SIG-M5 (cell line): ENCODE measurements around the gene USF2.

Experiments
- DNase-seq: peaks from one replicate; lab custom pipeline; 2025; lab: John Stamatoyannopoulos, UW

Gene USF2

GRCh38 chr19:35246466-35247092 is 22.2 kb upstream of the USF2 start:
- no peak for DNase-seq

- no peak for DNase-seq
Measured at GRCh38 chr19:35247526-35248309, 21.0 kb upstream of the USF2 start.

GRCh38 chr19:35248310-35249145 is 20.2 kb upstream of the USF2 start, which contains the start of gene LSR:
Gene LSR, plus strand, starts transcription at chr19:35249002. Its CDS starts 21 bp downstream, at chr19:35249023.
- no peak for DNase-seq

- no peak for DNase-seq
Measured at GRCh38 chr19:35249146-35249847, 19.5 kb upstream of the USF2 start.

- DNase-seq: no peak
Measured at GRCh38 chr19:35249848-35250711, 18.7 kb upstream of the USF2 start.

GRCh38 chr19:35251456-35251855 is 17.3 kb upstream of the USF2 start:
- no peak for DNase-seq

GRCh38 chr19:35253316-35254286 is 15.2 kb upstream of the USF2 start:
- no peak for DNase-seq

GRCh38 chr19:35254341-35255297 is 14.1 kb upstream of the USF2 start:
- no peak for DNase-seq

- DNase-seq: no peak
Measured at GRCh38 chr19:35256566-35256965, 12.2 kb upstream of the USF2 start.

- no peak for DNase-seq
Measured at GRCh38 chr19:35257113-35257461, 11.7 kb upstream of the USF2 start.

- DNase-seq: no peak
Measured at GRCh38 chr19:35260694-35261304, 8.0 kb upstream of the USF2 start.

- DNase-seq: no peak
Measured at GRCh38 chr19:35261356-35262100, 7.2 kb upstream of the USF2 start.

GRCh38 chr19:35262101-35262761 is 6.5 kb upstream of the USF2 start:
- DNase-seq: no peak

- no peak for DNase-seq
Measured at GRCh38 chr19:35264268-35265125, 4.3 kb upstream of the USF2 start.

- DNase-seq: no peak
Measured at GRCh38 chr19:35265126-35265899, 3.4 kb upstream of the USF2 start.
